GM18511 (cell line): Measurements from ENCODE around the gene FOSB.
A peak's percentile ranks its signal among the peaks of the same experiment; 100 is the strongest.
"Not testable (repeated sequence)": the region's sequence is repeated elsewhere in the genome, so short reads cannot be mapped to it uniquely, and the experiment has no call there.

Experiments
- ATAC-seq: cut with Tn5 transposase; IDR thresholded peaks from one replicate; pipeline ENCODE4 v1.9.1; 2021; ENCODE audit warnings: mild to moderate bottlenecking, moderate library complexity; ENCODE audit not compliant: unreplicated experiment

FOSB gene

GRCh38 chr19:45503909-45504308, 36.1 kb downstream of the FOSB start:
- ATAC-seq, result no peak

GRCh38 chr19:45505151-45505995, 37.6 kb downstream of the FOSB start:
- no peak for ATAC-seq

- no peak for ATAC-seq
Observed at GRCh38 chr19:45505996-45506245, 38.1 kb downstream of the FOSB start.

- peak; percentile 58 for ATAC-seq
Observed at GRCh38 chr19:45506246-45506988, 38.6 kb downstream of the FOSB start.

DNA sequence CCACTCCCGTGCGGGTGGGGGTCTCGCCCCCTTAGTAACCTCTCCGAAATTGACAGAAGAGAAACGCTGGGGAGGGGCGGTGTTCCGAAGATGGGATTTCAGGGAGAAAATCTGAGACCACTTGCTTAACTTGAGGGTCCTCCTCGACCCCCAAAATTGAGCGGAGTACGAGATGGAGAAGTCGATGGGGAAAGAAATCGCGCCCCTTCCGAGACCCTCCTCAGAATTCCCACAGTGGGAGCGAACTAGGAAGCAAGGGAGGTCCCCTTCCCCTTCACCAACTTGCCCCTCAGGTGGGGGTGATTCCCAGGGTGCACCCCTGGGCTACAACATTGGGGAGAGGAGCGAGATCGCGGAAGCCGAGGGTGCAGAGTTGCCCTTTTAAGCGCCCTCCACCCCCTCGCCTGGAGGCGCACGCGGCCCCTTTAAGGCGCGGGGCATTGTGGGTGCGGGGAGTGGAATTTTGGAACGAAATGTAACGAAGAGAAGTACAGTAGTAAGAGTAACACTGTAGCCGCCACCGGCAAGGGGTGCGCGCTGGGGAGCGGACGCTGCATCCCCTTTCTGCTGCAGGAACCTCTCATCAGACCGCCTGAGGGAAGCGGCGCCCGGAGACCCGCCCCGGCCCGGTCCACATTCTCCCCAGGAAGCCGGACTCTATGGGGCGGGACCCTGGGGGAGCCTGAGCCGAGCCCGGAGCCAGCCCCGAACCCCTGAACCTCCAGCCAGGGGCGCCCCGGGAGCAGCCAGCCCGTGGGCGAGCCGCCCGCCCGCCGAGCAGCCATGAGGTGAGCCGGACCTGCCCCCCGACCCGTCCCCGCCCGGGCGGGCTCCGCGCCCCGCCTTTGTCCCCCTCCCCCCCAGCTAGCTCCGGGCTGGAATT, 39.4 kb downstream of the FOSB start, which contains the start of gene VASP:
VASP (plus strand) TSS at position 491 of the 883 bp plus-strand sequence; CDS start at position 784, 293 bp downstream.
- peak; percentile 43 for ATAC-seq

- ATAC-seq, result no peak
Observed at GRCh38 chr19:45507872-45508416, 40.1 kb downstream of the FOSB start.

DNA sequence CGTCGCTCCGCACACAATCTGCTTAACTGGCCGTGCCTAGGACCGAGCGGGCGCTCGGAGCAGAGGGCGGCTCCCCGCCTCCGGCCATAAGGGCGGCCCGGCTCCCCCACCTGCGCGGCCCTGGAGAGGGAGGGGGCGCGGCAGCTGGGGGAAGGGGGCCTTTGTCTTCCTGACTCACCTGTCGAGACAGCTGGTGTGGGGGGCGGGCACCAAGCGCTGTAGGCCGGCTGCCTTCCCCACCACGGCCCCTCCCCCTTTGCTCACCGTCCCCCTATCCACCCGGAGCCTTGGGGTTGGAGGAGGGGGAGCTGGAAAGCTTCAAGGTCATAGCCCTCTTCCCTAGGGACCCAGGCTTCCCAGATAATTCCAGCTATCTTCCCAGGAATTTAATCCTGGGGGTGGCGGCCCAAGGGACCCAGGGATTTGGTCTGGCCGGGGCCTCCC, 40.6 kb downstream of the FOSB start:
- ATAC-seq, result no peak

- no peak for ATAC-seq
Observed at GRCh38 chr19:45508861-45509691, 41.3 kb downstream of the FOSB start.

DNA sequence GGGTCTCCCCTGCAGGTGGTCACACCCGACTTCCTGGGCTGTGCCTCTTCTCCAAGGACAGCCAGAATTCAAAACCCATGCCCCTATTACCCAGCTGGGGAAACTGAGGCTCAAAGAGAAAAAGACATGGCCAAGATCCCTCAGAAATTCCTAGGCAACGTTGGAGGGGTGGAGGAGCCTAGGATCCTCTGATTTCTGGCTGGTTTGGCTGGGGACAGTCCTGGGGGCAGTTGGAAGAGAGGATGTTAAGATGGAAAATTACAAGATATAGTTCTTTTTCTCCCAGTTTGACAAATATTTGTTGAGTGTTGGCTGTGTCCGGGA, 41.9 kb downstream of the FOSB start:
- ATAC-seq, result no peak

DNA sequence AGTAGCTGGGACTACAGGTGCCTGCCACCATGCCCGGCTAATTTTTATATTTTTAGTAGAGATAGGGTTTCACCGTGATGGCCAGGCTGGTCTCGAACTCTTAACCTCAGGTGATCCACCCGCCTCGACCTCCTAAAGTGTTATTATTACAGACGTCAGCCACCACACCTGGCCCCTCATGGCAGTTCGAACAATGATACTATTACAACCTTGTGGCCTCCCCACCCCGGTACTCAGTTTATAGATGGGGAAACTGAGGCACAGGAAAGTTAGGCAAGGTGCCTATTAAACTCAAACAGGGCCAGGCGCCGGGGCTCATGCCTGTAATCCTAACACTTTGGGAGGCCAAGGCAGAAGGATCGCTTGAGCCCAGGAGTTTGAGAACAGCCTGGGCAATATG, 42.6 kb downstream of the FOSB start:
- ATAC-seq, result not testable (repeated sequence)

GRCh38 chr19:45511074-45511473, 43.3 kb downstream of the FOSB start:
- no peak for ATAC-seq

GRCh38 chr19:45512881-45513483, 45.2 kb downstream of the FOSB start:
- no peak for ATAC-seq

GRCh38 chr19:45514376-45515051, 46.7 kb downstream of the FOSB start:
- no peak for ATAC-seq

GRCh38 chr19:45515081-45515624, 47.4 kb downstream of the FOSB start:
- ATAC-seq, result no peak

GRCh38 chr19:45515807-45516401, 48.1 kb downstream of the FOSB start:
- ATAC-seq, result no peak

- ATAC-seq, result no peak
Observed at GRCh38 chr19:45517238-45517637, 49.4 kb downstream of the FOSB start.

- no peak for ATAC-seq
Observed at GRCh38 chr19:45517641-45518468, 50.1 kb downstream of the FOSB start.

DNA sequence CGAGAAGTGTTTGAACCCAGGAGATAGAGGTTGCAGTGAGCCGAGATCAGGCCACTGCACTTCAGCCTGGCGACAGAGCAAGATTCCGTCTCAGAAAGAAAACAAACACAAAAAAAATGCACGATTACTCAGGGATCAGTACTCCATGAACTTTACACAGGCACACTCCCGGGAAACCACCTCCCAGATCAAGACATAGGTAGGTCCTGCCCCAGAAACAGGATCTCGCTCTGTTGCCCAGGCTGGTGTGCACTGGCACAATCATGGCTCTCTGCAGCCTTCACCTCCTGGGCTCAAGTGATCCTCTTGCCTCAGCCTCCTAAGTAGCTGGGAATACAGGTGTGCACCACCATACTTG, 50.7 kb downstream of the FOSB start:
- no peak for ATAC-seq
